Sigmoid colon (tissue), 7 donors: ENCODE data around the gene NOTUM. TPM values are rescaled to one million over a fixed set of nuclear protein-coding genes. Genes with fewer than 3 reads are reported as not detected.

ENCODE experiments used
- DNase-seq: peaks from one replicate; pipeline ENCODE4 v3.0.0-alpha.2; 2019
- H3K27ac ChIP-seq, 4 donors: fragments of 200-600 bp; sonication (generic); one replicate each; pipeline ENCODE4 v1.5.1; 2016 to 2019; ENCODE audit warnings: mild to moderate bottlenecking in 1 of 4
- H3K27me3 ChIP-seq, 3 donors: fragments of 200-600 bp; sonication (generic); one replicate each; pipeline ENCODE4 v1.5.1; 2019; ENCODE audit warnings: mild to moderate bottlenecking in 1 of 3
- H3K36me3 ChIP-seq, 4 donors: fragments of 200-600 bp; sonication (generic); one replicate each; pipeline ENCODE4 v1.5.1; 2016 to 2019
- H3K4me1 ChIP-seq, 4 donors: fragments of 200-600 bp; sonication (generic); one replicate each; pipeline ENCODE4 v1.5.1; 2017 to 2019
- H3K4me3 ChIP-seq, 4 donors: fragments of 200-600 bp; sonication (generic); one replicate each; pipeline ENCODE4 v1.5.1; 2017 to 2019; ENCODE audit warnings: mild to moderate bottlenecking in 2 of 4, moderate library complexity in 1 of 4
- H3K9me3 ChIP-seq, 4 donors: fragments of 200-600 bp in 3 of 4; sonication (generic) in 3 of 4; one replicate each; pipeline versions ENCODE4 v1.5.1 to v1.6.1; 2013 to 2019
- CTCF ChIP-seq, 4 experiments: fragments of 450-650 bp in 3 of 4; fragments of 200-600 bp in 1 of 4; IDR thresholded peaks; one replicate each; pipeline ENCODE4 v1.5.1; 2016 to 2019; ENCODE audit warnings: antibody characterized with exemption in 4 of 4, mild to moderate bottlenecking in 3 of 4, moderate library complexity in 2 of 4
- EP300 ChIP-seq, 4 donors: sonication (generic); formaldehyde crosslinking; IDR thresholded peaks; one replicate each; pipeline ENCODE4 v1.6.1; 2017; ENCODE audit warnings: antibody characterized with exemption in 4 of 4
- POLR2A ChIP-seq, 2 donors: fragments of 450-650 bp; IDR thresholded peaks; one replicate each; pipeline ENCODE4 v1.6.1; 2016; ENCODE audit warnings: antibody characterized with exemption in 2 of 2, mild to moderate bottlenecking in 2 of 2, moderate library complexity in 2 of 2
- POLR2AphosphoS5 ChIP-seq, 4 donors: sonication (generic); formaldehyde crosslinking; IDR thresholded peaks; one replicate each; pipeline ENCODE4 v1.6.1; 2017; ENCODE audit warnings: antibody characterized with exemption in 4 of 4
- WGBS, 2 donors: extraction: QIAGEN DNeasy Blood & Tissue Kit; methylation state at CpG; one replicate each; pipeline ENCODE4 v1.1.7; 2013; 5-methylcytosine and 5-hydroxymethylcytosine counted together
- intact Hi-C: fragments of 100-400 bp; cut with DNase I; formaldehyde crosslinking; loops from one replicate; pipeline ENCODE4 v1.15.1; 2023
- polyA plus RNA-seq, 3 donors: library from polyadenylated mRNA; stranded (reverse); fragments of 200-250 nt; gene quantifications; one replicate each; pipeline ENCODE4 v1.2.3, GENCODE V29; 2013
- total RNA-seq, 4 donors: library from RNA; depleted of rRNA; stranded (reverse); fragments of >200 nt; gene quantifications; one replicate each; pipeline ENCODE4 v1.1.0, GENCODE V29; 2016
- donor health status: healthy with polysubstance abuse.
- donor health status: Bipolar disorder and iron deficiency.
- donor health status: healthy.

The NOTUM gene
- total and polyA plus RNA-seq, 7 donors, result 0.22 TPM; not detected in 6

GRCh38 chr17:81999976-82000802, 39.2 kb upstream of the NOTUM start:
- no peak for DNase-seq
- H3K36me3 ChIP-seq, result peaks cover 0 to 9% (median 0%) of the 10 kb centered on the region in 4 donors
- WGBS, 2 donors, result 40 to 78% methylated on average over 36 of the region's 36 CpGs
- H3K4me1 ChIP-seq, result peaks cover 0 to 27% (median 26%) of the 10 kb centered on the region in 4 donors
- H3K27ac ChIP-seq, result no peak overlapping the region
- no peaks in the 10 kb centered on the region for H3K27me3 ChIP-seq
- intact Hi-C loops, result no loop called here
- TF ChIP-seq POLR2A (IDR thresholded peaks at IDR 0.05) (no peak), POLR2AphosphoS5 (IDR thresholded peaks at IDR 0.05) (no peak), EP300 (IDR thresholded peaks at IDR 0.05) (no peak), CTCF (IDR thresholded peaks at IDR 0.05) (no peak)
- no peak overlapping the region for H3K4me3 ChIP-seq
- no peaks in the 10 kb centered on the region for H3K9me3 ChIP-seq

GRCh38 chr17:81999587-81999975, 38.6 kb upstream of the NOTUM start:
- DNase-seq, result no peak
- Histone ChIP-seq H3K36me3 (peaks cover 0 to 9% (median 0%) of the 10 kb centered on the region in 4 donors), H3K4me3 (no peak overlapping the region), H3K4me1 (peaks cover 0 to 23% (median 21%) of the 10 kb centered on the region in 4 donors), H3K27ac (no peak overlapping the region), H3K27me3 (no peaks in the 10 kb centered on the region), H3K9me3 (no peaks in the 10 kb centered on the region)
- intact Hi-C loops, result no loop called here
- WGBS, 2 donors, result 91 to 93% methylated on average over 12 of the region's 12 CpGs
- no peak for TF ChIP-seq POLR2AphosphoS5 (IDR thresholded peaks at IDR 0.05)
- no peak for TF ChIP-seq CTCF (IDR thresholded peaks at IDR 0.05)

GRCh38 chr17:81998691-81999438, 37.9 kb upstream of the NOTUM start:
- TF ChIP-seq POLR2AphosphoS5 (IDR thresholded peaks at IDR 0.05), result no peak
- no peak for TF ChIP-seq EP300 (IDR thresholded peaks at IDR 0.05)
- no peak for TF ChIP-seq CTCF (IDR thresholded peaks at IDR 0.05)
- TF ChIP-seq POLR2A (IDR thresholded peaks at IDR 0.05), result no peak
- no peaks in the 10 kb centered on the region for H3K27me3 ChIP-seq
- no peak overlapping the region for H3K27ac ChIP-seq
- intact Hi-C loops, result no loop called here
- 92 to 93% methylated on average over 14 of the region's 14 CpGs for WGBS, 2 donors
- no peak for DNase-seq
- H3K36me3 ChIP-seq, result peaks cover 0 to 9% (median 0%) of the 10 kb centered on the region in 4 donors
- no peaks in the 10 kb centered on the region for H3K9me3 ChIP-seq
- H3K4me3 ChIP-seq, result no peak overlapping the region
- H3K4me1 ChIP-seq, result peaks cover 0 to 18% (median 13%) of the 10 kb centered on the region in 4 donors

GRCh38 chr17:81998212-81998611, 37.2 kb upstream of the NOTUM start:
- Histone ChIP-seq H3K27ac (no peak overlapping the region), H3K9me3 (no peaks in the 10 kb centered on the region), H3K4me1 (peaks cover 0 to 12% (median 7%) of the 10 kb centered on the region in 4 donors), H3K36me3 (peaks cover 0 to 9% (median 0%) of the 10 kb centered on the region in 4 donors), H3K4me3 (no peak overlapping the region), H3K27me3 (no peaks in the 10 kb centered on the region)
- no peak for DNase-seq
- intact Hi-C loops, result no loop called here
- TF ChIP-seq POLR2A (IDR thresholded peaks at IDR 0.05), result no peak
- no peak for TF ChIP-seq EP300 (IDR thresholded peaks at IDR 0.05)
- no peak for TF ChIP-seq POLR2AphosphoS5 (IDR thresholded peaks at IDR 0.05)
- TF ChIP-seq CTCF (IDR thresholded peaks at IDR 0.05), result no peak
- 93 to 94% methylated on average over 7 of the region's 7 CpGs for WGBS, 2 donors
